Gastroesophageal sphincter (tissue), 4 donors: ENCODE measurements around the gene HIVEP3. TPM values are rescaled to one million over a fixed set of nuclear protein-coding genes. Genes with fewer than 3 reads are reported as not detected.
"Not testable (repeated sequence)": the region's sequence is repeated elsewhere in the genome, so short reads cannot be mapped to it uniquely, and the experiment has no call there.

ENCODE experiments used
- ATAC-seq: fragments of 150-250 bp; one replicate; pipeline ENCODE4 v1.9.1; 2016; ENCODE audit warnings: mild to moderate bottlenecking, moderate library complexity
- H3K27ac ChIP-seq, 4 donors: fragments of 200-600 bp; sonication (generic) in 3 of 4; 1 replicate in 3 of 4; 2 replicates in 1 of 4; pipeline ENCODE4 v1.5.1; 2016 to 2019
- H3K27me3 ChIP-seq: fragments of 200-600 bp; sonication (generic); one replicate; pipeline ENCODE4 v1.5.1; 2019
- H3K36me3 ChIP-seq, 2 donors: fragments of 200-600 bp; sonication (generic); one replicate each; pipeline ENCODE4 v1.5.1; 2019; ENCODE audit warnings: control low read depth in 1 of 2
- H3K4me1 ChIP-seq, 3 donors: fragments of 200-600 bp; sonication (generic); 1 replicate in 2 of 3; 2 replicates in 1 of 3; pipeline ENCODE4 v1.5.1; 2016 to 2019; ENCODE audit warnings: control low read depth in 2 of 3
- H3K4me3 ChIP-seq, 2 donors: fragments of 200-600 bp; sonication (generic); one replicate each; pipeline ENCODE4 v1.5.1; 2019; ENCODE audit warnings: mild to moderate bottlenecking in 1 of 2, moderate library complexity in 1 of 2
- H3K9me3 ChIP-seq, 3 donors: fragments of 200-600 bp; sonication (generic); one replicate each; pipeline ENCODE4 v1.5.1; 2017 to 2019; ENCODE audit warnings: control low read depth in 2 of 3
- CTCF ChIP-seq, 4 experiments: fragments of 200-600 bp in 2 of 4; fragments of 450-650 bp in 2 of 4; sonication (generic) in 1 of 4; IDR thresholded peaks; one replicate each; pipeline ENCODE4 v1.5.1; 2017 to 2019; ENCODE audit warnings: antibody characterized with exemption in 4 of 4, mild to moderate bottlenecking in 2 of 4, moderate library complexity in 2 of 4
- EP300 ChIP-seq: sonication (generic); formaldehyde crosslinking; IDR thresholded peaks from one replicate; pipeline ENCODE4 v1.6.1; 2017; ENCODE audit warnings: antibody characterized with exemption, mild to moderate bottlenecking
- POLR2A ChIP-seq, 2 donors: fragments of 450-650 bp; IDR thresholded peaks; one replicate each; pipeline ENCODE4 v1.6.1; 2017; ENCODE audit warnings: antibody characterized with exemption in 2 of 2, mild to moderate bottlenecking in 2 of 2, moderate library complexity in 1 of 2
- POLR2AphosphoS5 ChIP-seq: sonication (generic); formaldehyde crosslinking; IDR thresholded peaks from one replicate; pipeline ENCODE4 v1.6.1; 2017; ENCODE audit warnings: antibody characterized with exemption
- WGBS, 2 donors: methylation state at CpG; one replicate each; pipeline ENCODE4 v1.1.5; 2018; ENCODE audit warnings: low coverage in 1 of 2; 5-methylcytosine and 5-hydroxymethylcytosine counted together
- total RNA-seq, 4 donors: library from RNA; depleted of rRNA; stranded (reverse); fragments of >200 nt; gene quantifications; one replicate each; pipeline ENCODE4 v1.1.0, GENCODE V29; 2016

Gene HIVEP3
- total RNA-seq, 4 donors from 2014 or later: 1.9 to 3.8 (median 2.8) TPM

GRCh38 chr1:41925712-41926111, 7.0 kb upstream of the HIVEP3 start:
- Histone ChIP-seq H3K4me3 (no peak overlapping the region), H3K27ac (no peak overlapping the region), H3K27me3 (no peaks in the 10 kb centered on the region), H3K9me3 (peaks cover 0 to 5% (median 0%) of the 10 kb centered on the region in 3 donors), H3K36me3 (no peaks in the 10 kb centered on the region), H3K4me1 (no peaks in the 10 kb centered on the region)
- no peak for ATAC-seq
- WGBS, 2 donors: 0 to 46% methylated on average over 1 of the region's 1 CpG
- TF ChIP-seq CTCF (IDR thresholded peaks at IDR 0.05): no peak
- TF ChIP-seq EP300: no peak
- TF ChIP-seq POLR2A (IDR thresholded peaks at IDR 0.05): no peak
- no peak for TF ChIP-seq POLR2AphosphoS5

- ATAC-seq: no peak
- 42 to 63% methylated on average over 1 to 2 of the region's 2 CpGs for WGBS, 2 donors
- TF ChIP-seq CTCF (IDR thresholded peaks at IDR 0.05) (no peak), POLR2AphosphoS5 (no peak)
- Histone ChIP-seq H3K36me3 (no peaks in the 10 kb centered on the region), H3K27ac (no peak overlapping the region), H3K4me1 (peaks cover 0 to 4% (median 0%) of the 10 kb centered on the region in 3 donors), H3K27me3 (no peaks in the 10 kb centered on the region), H3K9me3 (peaks cover 0 to 5% (median 0%) of the 10 kb centered on the region in 3 donors), H3K4me3 (no peak overlapping the region)
Observed at GRCh38 chr1:41924911-41925310, 6.2 kb upstream of the HIVEP3 start.

GRCh38 chr1:41921271-41921670, 2.5 kb upstream of the HIVEP3 start:
- not testable (repeated sequence) for ATAC-seq, H3K27ac ChIP-seq, H3K4me3 ChIP-seq, H3K27me3 ChIP-seq, H3K9me3 ChIP-seq, H3K36me3 ChIP-seq
- WGBS, 2 donors: 93% methylated on average over 2 of the region's 2 CpGs; no CpG with 5 or more reads in 1 of the 2 donors
- peaks cover 3 to 39% (median 3%) of the 10 kb centered on the region in 3 donors for H3K4me1 ChIP-seq

GRCh38 chr1:41920658-41921057, 1.9 kb upstream of the HIVEP3 start:
- H3K27me3 ChIP-seq: no peaks in the 10 kb centered on the region
- ATAC-seq: no peak
- H3K4me1 ChIP-seq: peaks cover 3 to 45% (median 3%) of the 10 kb centered on the region in 3 donors
- no peaks in the 10 kb centered on the region for H3K36me3 ChIP-seq
- H3K9me3 ChIP-seq: peaks cover 0 to 5% (median 0%) of the 10 kb centered on the region in 3 donors
- TF ChIP-seq POLR2AphosphoS5: no peak
- no peak for TF ChIP-seq POLR2A (IDR thresholded peaks at IDR 0.05)
- TF ChIP-seq CTCF (IDR thresholded peaks at IDR 0.05): no peak
- no peak for TF ChIP-seq EP300
- no peak overlapping the region for H3K4me3 ChIP-seq
- no peak overlapping the region for H3K27ac ChIP-seq
- 75 to 77% methylated on average over 2 of the region's 2 CpGs for WGBS, 2 donors

- no peak overlapping the region for H3K27ac ChIP-seq
Observed at GRCh38 chr1:41919764-41920397, 1.2 kb upstream of the HIVEP3 start.

More at GRCh38 chr1:41919764-41920397, 1.2 kb upstream of the HIVEP3 start:
- Histone ChIP-seq H3K9me3 (peaks cover 0 to 5% (median 0%) of the 10 kb centered on the region in 3 donors), H3K36me3 (no peaks in the 10 kb centered on the region), H3K4me3 (peak overlapping the region in 1 of 2 donors; percentile 12), H3K4me1 (peaks cover 3 to 46% (median 3%) of the 10 kb centered on the region in 3 donors), H3K27me3 (no peaks in the 10 kb centered on the region)
- 47 to 58% methylated on average over 7 to 8 of the region's 18 CpGs for WGBS, 2 donors
- ATAC-seq: peak; percentile 53
- TF ChIP-seq CTCF (IDR thresholded peaks at IDR 0.05) (no peak), POLR2AphosphoS5 (no peak), POLR2A (IDR thresholded peaks at IDR 0.05) (no peak), EP300 (no peak)
